Measurements from ENCODE around the gene LETM1. TPM values are rescaled to one million over a fixed set of nuclear protein-coding genes. Genes with fewer than 3 reads are reported as not detected.

LETM1 gene
- total RNA-seq, 1 donor from 2014 or later, result 16.9 TPM

GRCh38 chr4:1856943-1857699 lies 1.2 kb upstream of the LETM1 start:
- H3K36me3 Mint-ChIP-seq, result peaks cover 6% of the 10 kb centered on the region
- no peak overlapping the region for H3K27ac Mint-ChIP-seq
- Histone ChIP-seq H3K36me3 (no peaks in the 10 kb centered on the region), H3F3A (ENCODE audit: low read depth) (peaks cover 6% of the 10 kb centered on the region), H3K4me2 (peak overlapping the region; percentile 92), H3K27me3 (peaks cover 59% of the 10 kb centered on the region), H3K4me3 (peak overlapping the region; percentile 74), H3K9ac (no peak overlapping the region), H3K79me2 (ENCODE audit: low read depth) (peaks cover 35% of the 10 kb centered on the region), H3K4me1 (peaks cover 7% of the 10 kb centered on the region), H4K20me1 (ENCODE audit: low read depth) (peaks cover 36% of the 10 kb centered on the region), H3K27ac (no peak overlapping the region), H3K9me3 (ENCODE audit: low read depth) (no peaks in the 10 kb centered on the region), H2AFZ (replicated peaks) (peak overlapping the region; percentile 95)
- H3K27me3 Mint-ChIP-seq (ENCODE audit: insufficient read depth, low read depth), result peaks cover 7% of the 10 kb centered on the region
- H3K9me3 Mint-ChIP-seq, result no peaks in the 10 kb centered on the region
- TF ChIP-seq EZH2phosphoT487 (IDR thresholded peaks at IDR 0.05), result no peak
- TF ChIP-seq EZH2 (IDR thresholded peaks at IDR 0.05), result peak; percentile 39
- DNase-seq (ENCODE audit: low spot score), result peak; percentile 56
- H3K4me3 Mint-ChIP-seq, result peak overlapping the region; percentile 86
- peaks cover 45% of the 10 kb centered on the region for H3K4me1 Mint-ChIP-seq

- peak overlapping the region; percentile 84 for H3K4me3 Mint-ChIP-seq
- TF ChIP-seq EZH2phosphoT487 (IDR thresholded peaks at IDR 0.05) (no peak), EZH2 (IDR thresholded peaks at IDR 0.05) (no peak), CTCF (IDR thresholded peaks at IDR 0.05) (no peak)
- H3K27ac ChIP-seq, result no peak overlapping the region
- H3K27me3 Mint-ChIP-seq (ENCODE audit: insufficient read depth, low read depth), result peaks cover 4% of the 10 kb centered on the region
- H3K9ac ChIP-seq, result peak overlapping the region; percentile 18
- H3K79me2 ChIP-seq (ENCODE audit: low read depth), result peaks cover 41% of the 10 kb centered on the region
- peaks cover 42% of the 10 kb centered on the region for H3K27me3 ChIP-seq
- no peaks in the 10 kb centered on the region for H3K9me3 ChIP-seq (ENCODE audit: low read depth)
- peak overlapping the region; percentile 74 for H3K4me3 ChIP-seq
- H3K36me3 Mint-ChIP-seq, result peaks cover 6% of the 10 kb centered on the region
- no peaks in the 10 kb centered on the region for H3K36me3 ChIP-seq
- H3K27ac Mint-ChIP-seq, result no peak overlapping the region
- H3K4me1 Mint-ChIP-seq, result peaks cover 47% of the 10 kb centered on the region
- peaks cover 4% of the 10 kb centered on the region for H3K4me1 ChIP-seq
- peaks cover 6% of the 10 kb centered on the region for H3F3A ChIP-seq (ENCODE audit: low read depth)
- DNase-seq (ENCODE audit: low spot score), result peak; percentile 45
- H4K20me1 ChIP-seq (ENCODE audit: low read depth), result peaks cover 43% of the 10 kb centered on the region
- peak overlapping the region; percentile 98 for H3K4me2 ChIP-seq
- no peaks in the 10 kb centered on the region for H3K9me3 Mint-ChIP-seq
- H2AFZ ChIP-seq (replicated peaks), result peak overlapping the region; percentile 73
Observed at GRCh38 chr4:1855333-1856070, 454 bp downstream of the LETM1 start.

GRCh38 chr4:1854752-1855151 lies 1.2 kb downstream of the LETM1 start:
- peaks cover 4% of the 10 kb centered on the region for H3K4me1 ChIP-seq
- peaks cover 48% of the 10 kb centered on the region for H4K20me1 ChIP-seq (ENCODE audit: low read depth)
- H3K27me3 Mint-ChIP-seq (ENCODE audit: insufficient read depth, low read depth), result peaks cover 4% of the 10 kb centered on the region
- peak overlapping the region; percentile 98 for H3K4me2 ChIP-seq
- TF ChIP-seq EZH2phosphoT487 (IDR thresholded peaks at IDR 0.05) (no peak), CTCF (IDR thresholded peaks at IDR 0.05) (no peak), EZH2 (IDR thresholded peaks at IDR 0.05) (no peak)
- peaks cover 35% of the 10 kb centered on the region for H3K27me3 ChIP-seq
- peaks cover 45% of the 10 kb centered on the region for H3K79me2 ChIP-seq (ENCODE audit: low read depth)
- H3K4me3 Mint-ChIP-seq, result peak overlapping the region; percentile 84
- no peak overlapping the region for H2AFZ ChIP-seq (replicated peaks)
- H3K36me3 Mint-ChIP-seq, result peaks cover 6% of the 10 kb centered on the region
- DNase-seq (ENCODE audit: low spot score), result no peak
- no peak overlapping the region for H3K27ac Mint-ChIP-seq
- peaks cover 47% of the 10 kb centered on the region for H3K4me1 Mint-ChIP-seq
- H3K9me3 ChIP-seq (ENCODE audit: low read depth), result no peaks in the 10 kb centered on the region
- no peak overlapping the region for H3K27ac ChIP-seq
- H3K36me3 ChIP-seq, result no peaks in the 10 kb centered on the region
- H3K9me3 Mint-ChIP-seq, result no peaks in the 10 kb centered on the region
- peak overlapping the region; percentile 74 for H3K4me3 ChIP-seq
- H3K9ac ChIP-seq, result no peak overlapping the region
- H3F3A ChIP-seq (ENCODE audit: low read depth), result peaks cover 6% of the 10 kb centered on the region

Measured in neural progenitor cell (in vitro differentiated cells).